ENCODE measurements around the gene CCDC60.

DNA sequence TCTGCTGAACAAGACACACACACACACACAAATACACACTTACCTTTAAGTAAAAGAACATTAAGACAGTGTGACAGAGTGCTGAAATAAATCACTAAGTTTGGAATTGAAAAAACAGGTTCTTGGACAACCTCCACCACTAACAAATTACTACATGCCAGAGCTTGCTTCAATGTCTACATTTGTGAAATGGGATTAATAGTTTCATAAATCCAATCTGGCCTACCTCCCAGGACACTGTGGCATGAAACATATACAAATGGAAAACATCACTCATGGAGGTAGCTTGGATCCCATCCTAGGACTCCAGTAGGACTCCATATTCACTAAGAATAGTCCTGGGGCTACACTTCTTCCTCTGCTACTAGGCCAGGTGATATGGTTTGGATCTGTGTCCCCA is 8.2 kb upstream of the CCDC60 start:
- TF ChIP-seq MAFK (conservative IDR thresholded peaks at IDR 0.05 in 1 of 2, IDR thresholded peaks at IDR 0.05 in 1 of 2; ENCODE audit: low read length in 2 of 2) (no peak), POLR2A (IDR thresholded peaks at IDR 0.05; ENCODE audit: insufficient read depth in 1 of 2, low read depth in 2 of 2, low read length in 2 of 2) (no peak), RBFOX2 (IDR thresholded peaks at IDR 0.05; ENCODE audit: low read depth, low read length) (no peak), ASH2L (IDR thresholded peaks at IDR 0.05; ENCODE audit: insufficient read length, low read depth, low read length) (no peak), BRCA1 (CRISPR knock-in tag; IDR thresholded peaks at IDR 0.05) (no peak)
